ENCODE data around the gene MAST2.
"Not testable (repeated sequence)": the region's sequence is repeated elsewhere in the genome, so short reads cannot be mapped to it uniquely, and the experiment has no call there.

MAST2 gene

GRCh38 chr1:45848097-45848496 is 44.7 kb downstream of the MAST2 start:
- DNase-seq (ENCODE audit: low read depth): no peak
- no peak overlapping the region for H3K4me3 ChIP-seq (ENCODE audit: control insufficient read depth, low read depth, low read length)
- TF ChIP-seq, protein P1, sequence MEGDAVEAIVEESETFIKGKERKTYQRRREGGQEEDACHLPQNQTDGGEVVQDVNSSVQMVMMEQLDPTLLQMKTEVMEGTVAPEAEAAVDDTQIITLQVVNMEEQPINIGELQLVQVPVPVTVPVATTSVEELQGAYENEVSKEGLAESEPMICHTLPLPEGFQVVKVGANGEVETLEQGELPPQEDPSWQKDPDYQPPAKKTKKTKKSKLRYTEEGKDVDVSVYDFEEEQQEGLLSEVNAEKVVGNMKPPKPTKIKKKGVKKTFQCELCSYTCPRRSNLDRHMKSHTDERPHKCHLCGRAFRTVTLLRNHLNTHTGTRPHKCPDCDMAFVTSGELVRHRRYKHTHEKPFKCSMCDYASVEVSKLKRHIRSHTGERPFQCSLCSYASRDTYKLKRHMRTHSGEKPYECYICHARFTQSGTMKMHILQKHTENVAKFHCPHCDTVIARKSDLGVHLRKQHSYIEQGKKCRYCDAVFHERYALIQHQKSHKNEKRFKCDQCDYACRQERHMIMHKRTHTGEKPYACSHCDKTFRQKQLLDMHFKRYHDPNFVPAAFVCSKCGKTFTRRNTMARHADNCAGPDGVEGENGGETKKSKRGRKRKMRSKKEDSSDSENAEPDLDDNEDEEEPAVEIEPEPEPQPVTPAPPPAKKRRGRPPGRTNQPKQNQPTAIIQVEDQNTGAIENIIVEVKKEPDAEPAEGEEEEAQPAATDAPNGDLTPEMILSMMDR (IDR thresholded peaks at IDR 0.05; ENCODE audit: control insufficient read depth, insufficient read depth, low read depth, low read length, missing control alignments): no peak

- no peak for DNase-seq (ENCODE audit: low read depth)
- TF ChIP-seq, protein P1 (IDR thresholded peaks at IDR 0.05; ENCODE audit: control insufficient read depth, insufficient read depth, low read depth, low read length, missing control alignments): no peak
- H3K4me3 ChIP-seq (ENCODE audit: control insufficient read depth, low read depth, low read length): no peak overlapping the region
Observed at GRCh38 chr1:45848714-45849113, 45.3 kb downstream of the MAST2 start.

DNA sequence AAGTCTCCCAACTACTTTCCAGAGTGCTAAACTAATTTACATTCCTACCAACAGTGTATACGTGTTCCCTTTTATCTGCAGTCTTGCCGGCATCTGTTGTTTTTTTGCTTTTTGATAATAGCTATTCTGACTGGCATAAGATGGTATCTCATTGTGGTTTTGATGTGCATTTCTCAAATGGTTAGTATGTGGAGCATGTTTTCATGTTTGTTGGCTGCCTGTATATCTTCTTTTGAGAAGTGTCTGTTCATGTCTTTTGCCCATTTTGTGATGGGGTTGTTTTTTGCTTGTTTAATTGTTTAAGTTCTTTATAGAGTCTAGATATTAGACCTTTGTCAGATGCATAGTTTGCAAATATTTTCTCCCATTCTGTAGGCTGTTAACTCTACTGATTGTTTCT is 46.6 kb downstream of the MAST2 start:
- H3K4me3 ChIP-seq (ENCODE audit: control insufficient read depth, low read depth, low read length): no peak overlapping the region
- TF ChIP-seq, protein P1 (IDR thresholded peaks at IDR 0.05; ENCODE audit: control insufficient read depth, insufficient read depth, low read depth, low read length, missing control alignments): no peak

DNA sequence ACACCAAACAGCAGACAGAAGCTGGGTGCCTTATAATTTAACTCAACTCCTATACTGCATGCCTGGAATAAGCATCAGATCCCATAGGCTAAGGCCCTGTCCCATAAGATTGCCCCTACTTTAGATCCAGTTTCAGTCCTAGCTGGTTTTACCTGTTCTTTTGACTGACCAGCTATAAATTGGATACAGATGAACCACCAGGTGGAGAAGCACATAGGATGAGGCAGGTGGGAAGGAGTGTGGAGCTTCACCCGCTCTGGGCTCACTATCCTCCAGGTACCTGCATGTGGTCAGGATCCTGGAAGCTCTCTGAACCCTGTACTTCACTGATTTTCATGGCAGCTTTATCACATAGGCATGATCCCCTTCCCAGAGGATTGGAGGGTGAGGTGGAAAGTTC is 51.3 kb downstream of the MAST2 start:
- DNase-seq (ENCODE audit: low read depth): no peak

More for the DNA sequence above, 46.6 kb downstream of the MAST2 start:
- DNase-seq (ENCODE audit: low read depth): no peak

GRCh38 chr1:45857101-45857700 is 53.8 kb downstream of the MAST2 start:
- no peak for DNase-seq (ENCODE audit: low read depth)
- H3K4me3 ChIP-seq (ENCODE audit: control insufficient read depth, low read depth, low read length): no peak overlapping the region
- TF ChIP-seq, protein P1 (IDR thresholded peaks at IDR 0.05; ENCODE audit: control insufficient read depth, insufficient read depth, low read depth, low read length, missing control alignments): no peak

More for the DNA sequence above, 51.3 kb downstream of the MAST2 start:
- H3K4me3 ChIP-seq (ENCODE audit: control insufficient read depth, low read depth, low read length): no peak overlapping the region
- TF ChIP-seq, protein P1 (IDR thresholded peaks at IDR 0.05; ENCODE audit: control insufficient read depth, insufficient read depth, low read depth, low read length, missing control alignments): no peak

GRCh38 chr1:45857755-45858492 is 54.5 kb downstream of the MAST2 start:
- not testable (repeated sequence) for H3K4me3 ChIP-seq (ENCODE audit: control insufficient read depth, low read depth, low read length); DNase-seq (ENCODE audit: low read depth)

- DNase-seq (ENCODE audit: low read depth): no peak
- no peak overlapping the region for H3K4me3 ChIP-seq (ENCODE audit: control insufficient read depth, low read depth, low read length)
- TF ChIP-seq, protein P1 (IDR thresholded peaks at IDR 0.05; ENCODE audit: control insufficient read depth, insufficient read depth, low read depth, low read length, missing control alignments): no peak
Observed at GRCh38 chr1:45859221-45859620, 55.8 kb downstream of the MAST2 start.

Data from AG09309 (cell line).